NCI-H2196 (cell line): ENCODE measurements around the gene SPOUT1.
A peak's percentile ranks its signal among the peaks of the same experiment; 100 is the strongest.
"Not testable (repeated sequence)": the region's sequence is repeated elsewhere in the genome, so short reads cannot be mapped to it uniquely, and the experiment has no call there.

Source experiments
- DNase-seq: peaks from one replicate; lab custom pipeline; 2025; ENCODE audit not compliant: unreplicated experiment; lab: John Stamatoyannopoulos, UW

SPOUT1 gene

GRCh38 chr9:128810873-128811272, 18.7 kb downstream of the SPOUT1 start:
- DNase-seq, result no peak

DNA sequence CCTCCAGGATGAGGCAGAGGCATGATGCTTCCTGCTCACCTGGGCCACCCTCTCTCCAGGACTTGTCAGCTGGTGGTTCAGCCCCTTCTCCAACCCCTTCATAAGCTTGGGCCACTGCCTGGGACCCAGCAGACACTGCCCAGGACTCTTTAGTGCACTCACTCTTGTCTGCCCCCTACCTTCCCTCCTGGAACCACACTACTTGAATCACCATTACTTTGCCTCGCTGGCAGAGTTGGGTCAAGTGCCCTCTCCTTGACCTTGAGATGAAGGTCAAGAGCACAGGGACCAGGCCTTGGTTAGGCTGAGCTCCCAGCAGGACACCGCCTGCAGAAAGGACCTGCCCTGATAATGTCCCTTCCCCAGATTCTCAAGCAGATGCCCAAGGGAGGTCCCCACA, 19.8 kb downstream of the SPOUT1 start:
- no peak for DNase-seq

- DNase-seq, result no peak
Observed at GRCh38 chr9:128809036-128809599, 20.5 kb downstream of the SPOUT1 start.

DNA sequence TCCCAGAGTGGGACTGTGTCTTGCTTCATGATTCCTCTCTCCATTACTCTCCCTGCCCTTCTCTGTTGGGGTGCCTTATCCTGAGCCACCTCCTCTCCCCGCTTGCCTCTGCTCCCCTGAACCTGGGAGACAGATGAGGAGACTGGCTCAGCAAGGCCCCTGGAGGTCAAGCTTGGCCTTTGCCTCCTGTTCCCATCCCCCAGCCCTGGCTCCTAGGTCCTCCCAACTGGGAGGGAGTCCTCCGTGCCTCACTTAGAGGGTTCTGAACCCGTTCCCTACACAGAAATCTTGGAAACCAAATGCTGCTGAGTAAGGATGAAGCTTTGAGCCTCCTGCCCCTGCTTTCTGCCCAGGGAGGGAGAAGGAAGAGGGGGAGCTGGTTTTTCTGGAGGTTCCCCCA, 21.1 kb downstream of the SPOUT1 start:
- no peak for DNase-seq

DNA sequence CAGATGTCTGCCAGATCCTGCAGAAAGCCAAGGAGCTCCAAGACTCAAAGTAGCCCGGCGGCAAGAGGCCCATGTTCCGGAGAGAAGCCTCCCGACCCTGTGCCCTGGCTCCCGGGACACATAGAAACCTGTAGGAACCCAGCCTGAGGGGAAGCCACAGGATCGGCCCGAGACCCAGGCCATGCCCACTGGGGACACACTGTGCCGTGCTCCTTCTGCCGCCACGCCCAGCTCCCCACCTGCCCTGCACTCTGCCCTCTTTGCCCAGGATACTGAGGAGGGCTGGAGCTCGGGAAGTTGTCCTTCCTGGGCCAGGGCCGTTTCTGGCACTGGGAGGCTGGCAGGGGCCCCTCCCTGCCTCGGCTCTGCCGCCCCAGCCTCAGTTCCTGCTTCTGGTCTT, 21.8 kb downstream of the SPOUT1 start:
- no peak for DNase-seq

- DNase-seq, result no peak
Observed at GRCh38 chr9:128805661-128806060, 23.9 kb downstream of the SPOUT1 start.

GRCh38 chr9:128802482-128802881, 27.1 kb downstream of the SPOUT1 start:
- no peak for DNase-seq

DNA sequence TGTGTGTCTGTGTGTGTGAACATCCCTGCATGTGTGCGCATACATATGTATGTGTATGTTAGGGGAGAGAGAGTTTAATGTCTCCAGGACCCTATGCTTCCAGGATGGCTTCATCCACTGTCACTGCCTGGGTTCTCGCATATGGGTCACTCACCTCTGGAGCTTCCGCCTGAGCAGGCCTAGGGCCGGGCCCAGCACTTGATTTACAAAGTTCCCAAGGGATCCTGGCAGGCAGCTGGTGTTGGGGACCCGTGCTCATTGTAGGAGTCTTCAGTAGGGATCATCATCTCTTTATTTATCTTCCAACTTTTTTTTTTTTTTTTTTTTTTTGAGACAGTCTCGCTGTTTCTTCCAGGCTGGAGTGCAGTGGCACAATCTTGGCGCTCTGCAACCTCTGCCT, 29.5 kb downstream of the SPOUT1 start:
- DNase-seq, result no peak

DNA sequence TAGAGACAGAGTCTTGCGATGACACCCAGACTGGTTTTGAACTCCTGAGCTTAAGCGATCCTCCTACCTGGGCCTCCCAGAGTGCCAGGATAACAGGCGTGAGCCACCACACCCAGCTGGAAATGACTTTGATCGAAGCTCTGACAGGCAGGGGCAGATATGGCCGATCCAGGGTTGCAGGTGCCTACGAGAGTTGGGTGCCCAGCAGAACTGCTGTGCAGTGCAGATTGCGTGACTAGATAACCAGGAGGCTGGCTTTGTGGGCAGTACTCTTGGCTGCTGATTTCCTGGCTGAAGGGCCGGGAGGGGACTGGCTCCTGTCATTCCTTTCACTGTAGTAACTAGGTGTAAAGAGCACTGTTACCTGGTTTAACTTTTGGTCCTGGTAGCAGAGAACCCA, 30.7 kb downstream of the SPOUT1 start:
- DNase-seq, result no peak

GRCh38 chr9:128794961-128795360, 34.6 kb downstream of the SPOUT1 start:
- not testable (repeated sequence) for DNase-seq

GRCh38 chr9:128792978-128793686, 36.5 kb downstream of the SPOUT1 start:
- DNase-seq, result no peak

GRCh38 chr9:128792134-128792533, 37.5 kb downstream of the SPOUT1 start:
- no peak for DNase-seq

GRCh38 chr9:128790536-128790935, 39.1 kb downstream of the SPOUT1 start:
- DNase-seq, result no peak

- DNase-seq, result no peak
Observed at GRCh38 chr9:128788445-128788844, 41.1 kb downstream of the SPOUT1 start.

DNA sequence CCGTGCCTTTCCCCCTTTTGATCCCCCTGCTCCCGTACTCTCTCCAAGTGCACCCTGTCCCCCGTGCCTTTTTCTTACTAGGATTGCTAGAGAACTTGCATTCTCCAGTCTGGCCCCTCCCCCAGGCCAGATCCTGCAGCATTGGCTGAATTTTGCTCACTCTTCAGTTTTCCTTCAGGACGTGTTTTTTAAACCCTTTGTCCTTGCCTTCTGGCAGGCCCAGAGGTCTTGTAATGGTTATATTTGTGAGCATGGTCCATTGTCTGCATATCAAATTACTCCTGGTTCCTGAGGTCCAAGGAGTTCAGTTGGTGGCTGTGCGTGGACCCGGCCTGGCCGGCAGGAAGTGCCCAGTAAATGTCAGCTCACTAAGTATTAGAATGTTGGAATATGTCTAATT, 41.9 kb downstream of the SPOUT1 start:
- no peak for DNase-seq

GRCh38 chr9:128786681-128787601, 42.7 kb downstream of the SPOUT1 start, which contains the start of gene TBC1D13:
Gene TBC1D13, plus strand, starts transcription at chr9:128787253. Its CDS starts 101 bp downstream, at chr9:128787354.
- peak; percentile 83 for DNase-seq

DNA sequence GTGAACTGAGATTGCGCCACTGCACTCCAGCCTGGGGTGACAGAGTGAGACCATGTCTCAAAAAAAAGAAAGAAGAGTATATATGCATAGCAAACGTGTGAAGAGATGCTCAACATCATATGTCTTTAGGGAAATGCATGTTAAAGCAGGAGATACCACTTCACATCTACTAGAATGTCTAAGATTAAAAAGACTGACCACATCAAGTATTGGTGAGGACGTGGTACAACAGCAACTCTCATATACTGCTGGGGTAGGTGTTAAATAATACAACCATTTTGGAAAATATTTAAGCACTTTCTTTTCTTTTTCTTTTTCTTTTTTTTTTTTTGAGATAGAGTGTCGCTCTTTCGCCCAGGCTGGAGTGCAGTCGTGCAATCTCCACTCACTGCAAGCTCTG, 44.2 kb downstream of the SPOUT1 start:
- no peak for DNase-seq

GRCh38 chr9:128782669-128783068, 46.9 kb downstream of the SPOUT1 start:
- DNase-seq, result no peak

GRCh38 chr9:128781187-128782070, 48.2 kb downstream of the SPOUT1 start:
- DNase-seq, result no peak

DNA sequence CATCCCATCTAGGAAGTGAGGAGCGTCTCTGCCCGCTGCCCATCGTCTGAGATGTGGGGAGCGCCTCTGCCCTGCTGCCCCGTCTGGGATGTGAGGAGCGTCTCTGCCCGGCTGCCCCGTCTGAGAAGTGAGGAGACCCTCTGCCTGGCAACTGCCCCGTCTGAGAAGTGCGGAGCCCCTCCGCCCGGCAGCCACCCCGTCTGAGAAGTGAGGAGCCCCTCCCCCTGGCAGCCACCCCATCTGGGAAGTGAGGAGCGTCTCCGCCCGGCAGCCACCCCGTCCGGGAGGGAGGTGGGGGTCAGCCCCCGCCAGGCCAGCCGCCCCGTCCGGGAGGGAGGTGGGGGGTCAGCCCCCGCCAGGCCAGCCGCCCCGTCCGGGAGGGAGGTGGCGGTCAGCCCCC, 49.5 kb downstream of the SPOUT1 start:
- DNase-seq, result not testable (repeated sequence)

DNA sequence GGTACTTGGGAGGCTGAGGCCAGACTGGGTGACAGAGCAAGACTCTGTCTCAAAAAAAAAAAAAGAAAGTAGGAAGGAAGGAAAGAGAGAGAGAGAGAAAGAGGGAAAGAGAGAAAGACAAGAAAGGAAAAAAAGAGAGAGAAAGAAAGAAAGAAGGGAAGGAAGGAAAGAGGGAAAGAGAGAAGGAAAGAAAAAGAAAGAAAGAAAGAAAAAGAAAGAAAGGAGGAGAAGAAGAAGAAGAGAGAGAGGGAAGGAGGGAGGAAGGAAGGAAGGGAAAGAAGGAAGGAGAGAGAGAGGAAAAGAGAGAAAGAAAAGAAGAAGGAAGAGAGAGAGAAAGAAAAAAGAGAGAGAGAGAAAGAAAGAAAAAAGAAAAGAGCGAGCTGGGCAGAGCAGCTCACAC, 54.8 kb downstream of the SPOUT1 start:
- DNase-seq, result no peak
